Activated CD8-positive, alpha-beta memory T cell treated with anti-CD3 and anti-CD28 coated beads, Interleukin-2, amount 10 ng/mL, durations not matched to agents 7 days and 5 days (primary cell): ENCODE data around the gene PLEKHM1. TPM values are rescaled to one million over a fixed set of nuclear protein-coding genes. Genes with fewer than 3 reads are reported as not detected.
A peak's percentile ranks its signal among the peaks of the same experiment; 100 is the strongest.

Experiments
- ATAC-seq: fragments of 150-1000 bp; cut with Tn5 transposase; one replicate; pipeline ENCODE4 v1.10.0; 2021; ENCODE audit warnings: moderate library complexity
- CTCF ChIA-PET: fragments of 350-600 bp; sonication (Branson Sonifier 250); formaldehyde crosslinking; loops from one replicate; lab custom pipeline; 2021; ENCODE audit warnings: antibody characterized with exemption; lab: Charles Lee
- DNase-seq: peaks from one replicate; pipeline ENCODE4 v3.0.0-alpha.2; 2020
- H3K27ac Mint-ChIP-seq: one replicate; pipeline ENCODE4 v1.8.0; 2021; ENCODE audit warnings: mild to moderate bottlenecking, mixed read lengths
- H3K27me3 Mint-ChIP-seq: one replicate; pipeline ENCODE4 v1.8.0; 2021; ENCODE audit warnings: mixed read lengths
- H3K36me3 Mint-ChIP-seq: one replicate; pipeline ENCODE4 v1.8.0; 2021; ENCODE audit warnings: mild to moderate bottlenecking, mixed read lengths
- H3K4me1 Mint-ChIP-seq: one replicate; pipeline ENCODE4 v1.8.0; 2021; ENCODE audit warnings: mixed read lengths
- H3K4me3 Mint-ChIP-seq: one replicate; pipeline ENCODE4 v1.8.0; 2021; ENCODE audit warnings: mild to moderate bottlenecking, moderate library complexity, mixed read lengths
- H3K9me3 Mint-ChIP-seq: one replicate; pipeline ENCODE4 v1.8.0; 2022; ENCODE audit warnings: low read depth, mixed read lengths
- total RNA-seq, 2 experiments: library from RNA; stranded (reverse); gene quantifications; one replicate each; pipeline ENCODE4 v1.2.3, GENCODE V29; 2021

Gene PLEKHM1
- total RNA-seq, 2 experiments from 2014 or later: 49.0 to 51.2 TPM

DNA sequence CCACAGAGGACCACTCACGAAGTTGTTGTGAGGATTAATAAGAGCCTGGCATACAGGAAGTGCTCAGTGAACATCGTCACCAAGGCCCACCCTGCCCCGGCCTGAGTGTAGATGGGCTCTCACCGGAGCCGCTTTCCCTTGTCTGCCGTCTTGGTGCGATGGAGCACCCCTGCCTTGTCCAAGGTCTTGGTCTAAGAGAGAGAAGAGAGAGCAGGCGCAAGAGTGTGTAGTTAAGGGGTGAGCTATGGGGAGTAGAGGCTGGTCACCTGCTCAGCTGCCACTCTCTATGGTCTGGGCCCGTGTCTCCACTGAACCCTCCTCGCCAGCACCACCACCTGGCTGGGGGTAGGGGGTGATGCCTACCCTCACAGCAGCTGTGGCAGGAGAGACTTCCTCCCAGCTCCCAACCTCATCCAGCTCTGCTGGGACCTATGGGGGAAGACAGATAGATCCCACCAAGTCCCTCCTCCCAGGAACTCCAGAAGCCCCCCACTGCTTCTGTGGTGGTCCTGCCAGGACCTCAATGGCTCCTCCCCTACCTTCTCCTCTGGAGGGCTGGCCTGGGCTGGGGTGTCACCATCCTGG is 86.5 kb downstream of the PLEKHM1 start:
- Mint-ChIP-seq H3K36me3 (peaks cover 32% of the 10 kb centered on the region), H3K4me3 (no peak overlapping the region), H3K9me3 (no peaks in the 10 kb centered on the region), H3K27ac (no peak overlapping the region), H3K27me3 (no peaks in the 10 kb centered on the region), H3K4me1 (peaks cover 23% of the 10 kb centered on the region)
- ATAC-seq (no peak), DNase-seq (no peak)
- CTCF ChIA-PET: interaction anchor here (2.5 kb wide), 1 partner anchor 10 kb away, joined by 11 read pairs; no protein-coding TSS in a partner anchor

DNA sequence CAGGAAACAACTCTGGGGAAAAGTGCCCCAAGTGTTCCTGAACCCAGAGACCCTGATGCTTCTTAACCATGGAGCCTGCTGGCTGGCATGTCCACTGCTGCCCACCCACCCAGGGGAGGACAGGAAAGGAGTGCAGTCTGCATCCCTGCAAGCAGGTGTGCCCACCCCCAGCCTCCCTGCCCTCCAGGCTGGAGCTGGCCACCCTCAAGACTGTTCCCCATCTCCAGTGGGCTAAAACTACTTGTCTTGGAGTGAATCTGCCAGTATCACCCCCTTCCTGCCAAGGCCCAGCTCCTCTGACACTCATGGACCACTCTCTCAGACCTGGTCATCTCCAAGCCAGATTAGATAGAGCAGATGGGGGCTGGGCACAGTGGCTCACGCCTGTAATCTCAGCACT is 87.6 kb downstream of the PLEKHM1 start:
- H3K27me3 Mint-ChIP-seq: no peaks in the 10 kb centered on the region
- DNase-seq (no peak), ATAC-seq (no peak)
- H3K9me3 Mint-ChIP-seq: no peaks in the 10 kb centered on the region
- H3K4me3 Mint-ChIP-seq: no peak overlapping the region
- CTCF ChIA-PET: interaction anchor here (2.5 kb wide), 1 partner anchor 9 kb away, joined by 11 read pairs; no protein-coding TSS in a partner anchor
- peaks cover 12% of the 10 kb centered on the region for H3K4me1 Mint-ChIP-seq
- no peak overlapping the region for H3K27ac Mint-ChIP-seq
- H3K36me3 Mint-ChIP-seq: peaks cover 34% of the 10 kb centered on the region

DNA sequence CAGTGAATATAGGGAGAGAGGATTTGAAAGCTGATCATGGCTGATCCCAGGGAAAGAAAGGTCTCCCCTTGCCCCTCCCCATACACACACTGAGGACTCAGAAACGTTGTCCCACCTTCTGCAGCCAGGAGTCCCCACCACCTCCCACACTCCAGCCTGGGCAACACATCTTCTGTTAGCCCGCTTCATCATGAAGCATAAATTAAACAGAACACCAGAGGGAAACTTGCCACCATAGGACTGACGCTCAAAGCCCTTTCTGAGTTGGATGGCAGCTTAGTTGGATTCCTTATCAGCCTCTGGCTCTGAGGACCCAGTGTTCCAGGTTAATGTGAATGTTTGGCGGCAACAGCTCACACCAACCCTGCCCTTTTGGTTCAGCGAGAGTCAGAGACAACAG is 91.7 kb downstream of the PLEKHM1 start:
- DNase-seq (no peak), ATAC-seq (no peak)
- H3K27ac Mint-ChIP-seq: no peak overlapping the region
- H3K36me3 Mint-ChIP-seq: peaks cover 37% of the 10 kb centered on the region
- no peaks in the 10 kb centered on the region for H3K4me1 Mint-ChIP-seq
- H3K9me3 Mint-ChIP-seq: no peaks in the 10 kb centered on the region
- CTCF ChIA-PET: interaction anchor here (1.3 kb wide), 2 partner anchors 13 to 122 kb away, joined by 4 to 5 read pairs; no protein-coding TSS in a partner anchor
- no peak overlapping the region for H3K4me3 Mint-ChIP-seq
- no peaks in the 10 kb centered on the region for H3K27me3 Mint-ChIP-seq

DNA sequence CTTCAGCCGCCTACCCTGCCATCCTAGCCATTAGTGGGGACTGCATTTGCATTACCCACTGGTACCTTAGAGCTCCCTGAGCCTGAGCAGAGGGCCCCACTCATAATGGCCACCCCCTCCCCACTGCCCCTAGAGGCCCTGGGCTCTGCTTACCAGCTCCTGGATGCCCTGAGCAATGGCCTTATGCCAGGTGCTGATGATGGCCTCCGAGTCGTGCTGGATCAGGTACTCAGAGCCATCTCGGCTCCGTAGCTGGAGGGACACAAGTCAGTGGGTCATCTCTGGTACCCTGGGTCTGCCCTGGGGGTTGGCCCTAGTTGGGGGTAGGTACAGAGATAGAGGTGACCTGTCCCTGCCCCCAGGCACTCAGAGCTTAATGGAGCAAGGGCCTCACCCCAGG is 92.7 kb downstream of the PLEKHM1 start:
- H3K9me3 Mint-ChIP-seq: no peaks in the 10 kb centered on the region
- no peak for ATAC-seq
- no peak for DNase-seq
- no peaks in the 10 kb centered on the region for H3K4me1 Mint-ChIP-seq
- H3K36me3 Mint-ChIP-seq: peaks cover 37% of the 10 kb centered on the region
- CTCF ChIA-PET: interaction anchor here (1.2 to 1.8 kb wide), 4 partner anchors 10 to 179 kb away, joined by 3 to 5 read pairs (median 4); no protein-coding TSS in a partner anchor
- no peaks in the 10 kb centered on the region for H3K27me3 Mint-ChIP-seq
- no peak overlapping the region for H3K27ac Mint-ChIP-seq
- H3K4me3 Mint-ChIP-seq: no peak overlapping the region

DNA sequence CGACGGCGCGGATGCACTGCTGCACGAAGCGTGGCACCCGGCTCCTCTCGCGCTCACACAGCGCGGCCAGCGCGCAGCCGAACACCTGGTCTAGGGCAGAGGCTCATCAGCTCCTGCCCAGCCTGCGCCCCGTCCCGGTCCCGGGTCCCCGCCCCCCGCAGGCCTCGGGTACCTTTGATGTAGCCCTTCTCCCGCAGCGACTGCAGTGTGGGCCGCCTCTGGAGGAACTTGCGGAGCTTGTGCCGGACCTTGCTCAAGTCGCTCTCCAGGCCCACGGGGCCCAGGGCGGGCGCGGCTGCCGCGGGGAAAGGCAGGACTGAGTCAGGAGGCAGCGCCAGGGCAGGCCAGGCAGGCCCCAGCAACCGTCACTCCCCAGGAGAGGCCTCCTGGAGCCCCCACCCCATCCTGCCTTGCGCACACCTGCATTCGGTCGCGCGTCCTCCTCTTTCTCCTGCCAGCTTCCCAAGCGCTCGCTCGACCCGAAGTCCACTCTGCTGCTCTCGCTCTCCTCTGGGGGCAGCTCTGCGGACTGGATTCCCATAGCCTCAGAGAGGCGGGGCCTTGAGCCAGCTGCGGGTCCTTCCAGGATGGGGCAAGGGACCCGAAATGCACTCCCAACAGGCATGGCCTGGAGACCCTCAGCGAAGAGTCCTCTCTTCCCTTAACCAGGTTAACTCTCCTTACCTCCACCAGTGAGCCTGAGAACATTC is 93.9 kb downstream of the PLEKHM1 start:
- CTCF ChIA-PET: interaction anchor here (1.0 to 1.8 kb wide), 5 partner anchors 11 to 178 kb away, joined by 3 to 5 read pairs (median 4); no protein-coding TSS in a partner anchor
- Mint-ChIP-seq H3K9me3 (no peaks in the 10 kb centered on the region), H3K36me3 (peaks cover 33% of the 10 kb centered on the region), H3K27ac (no peak overlapping the region), H3K4me1 (no peaks in the 10 kb centered on the region), H3K4me3 (no peak overlapping the region), H3K27me3 (no peaks in the 10 kb centered on the region)
- no peak for ATAC-seq
- DNase-seq: no peak

DNA sequence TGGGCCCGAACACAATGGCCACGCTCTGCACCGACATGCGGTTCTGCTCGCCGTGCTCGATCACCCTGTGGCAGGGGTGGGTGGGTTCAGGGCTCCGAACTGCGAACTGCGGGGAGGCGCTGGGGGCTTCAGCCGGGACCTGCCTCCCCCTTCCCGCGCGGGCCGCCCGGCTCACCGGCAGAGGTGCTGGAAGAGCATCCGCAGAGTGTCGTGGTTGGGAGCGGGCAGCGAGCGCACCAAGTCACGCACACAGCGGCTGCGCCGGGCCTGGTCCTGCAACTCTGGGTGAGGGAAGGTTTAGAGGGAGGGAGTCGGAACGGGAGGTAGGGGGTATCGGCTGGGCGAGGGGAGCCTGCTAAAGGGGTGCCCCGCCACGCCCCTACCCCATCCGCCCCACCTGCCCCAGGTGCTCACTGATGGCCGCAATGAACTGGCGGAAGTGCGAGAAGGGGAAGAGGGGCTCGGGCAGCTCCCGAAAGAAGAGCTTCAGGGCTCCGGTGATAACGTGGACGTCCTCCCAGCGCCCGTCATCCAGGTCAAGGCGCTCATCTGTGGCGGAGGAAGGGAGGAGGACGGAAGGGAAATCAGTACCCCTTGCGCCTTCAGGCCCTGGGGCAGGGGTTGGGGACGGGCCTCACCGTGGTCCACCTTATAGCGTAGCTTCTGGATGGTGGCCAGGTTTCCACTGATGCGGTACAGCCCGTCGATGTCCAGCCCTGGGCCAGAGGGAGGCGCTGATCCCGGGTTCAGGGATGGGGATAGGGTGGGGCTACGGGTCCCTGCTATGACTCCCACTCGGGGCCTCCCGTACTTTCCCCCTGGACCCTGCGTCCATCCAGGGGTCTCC is 94.7 kb downstream of the PLEKHM1 start:
- no peak for DNase-seq
- H3K27ac Mint-ChIP-seq: no peak overlapping the region

DNA sequence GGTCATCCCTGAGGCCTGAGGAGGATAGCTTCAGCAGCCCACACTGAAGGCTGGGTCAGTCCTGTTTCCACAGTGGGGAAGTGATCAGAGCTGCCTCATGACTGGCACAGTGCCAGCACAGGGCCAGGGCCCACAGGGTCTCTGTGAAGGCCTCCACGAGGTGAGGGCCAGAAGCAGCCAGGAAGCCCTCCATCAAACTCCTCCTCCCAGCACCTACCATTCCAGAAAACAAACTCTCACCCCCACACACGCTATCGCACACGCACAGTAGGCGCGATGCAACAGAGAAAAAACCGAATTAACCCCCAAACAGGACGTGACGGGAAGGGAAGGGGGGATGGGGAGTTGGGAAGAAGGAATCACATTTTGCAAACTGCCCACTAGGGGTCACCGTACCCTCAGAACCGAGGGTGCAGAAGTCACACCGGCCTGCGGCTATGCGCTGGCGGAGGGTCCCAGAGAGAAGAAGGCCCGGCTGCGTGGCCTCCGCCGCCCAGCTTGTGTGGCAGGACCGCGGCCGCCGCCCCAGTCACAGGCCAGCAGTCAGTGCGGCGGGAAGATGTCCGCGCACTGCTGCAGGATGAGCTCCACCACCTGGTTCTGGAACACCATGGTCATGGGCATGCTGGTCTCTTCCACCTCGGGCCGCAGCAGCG is 95.5 kb downstream of the PLEKHM1 start:
- H3K4me3 Mint-ChIP-seq: no peak overlapping the region
- peaks cover 24% of the 10 kb centered on the region for H3K36me3 Mint-ChIP-seq
- no peaks in the 10 kb centered on the region for H3K9me3 Mint-ChIP-seq
- CTCF ChIA-PET: interaction anchor here (0.8 to 3.2 kb wide), 7 partner anchors 9 to 176 kb away, joined by 3 to 13 read pairs (median 5); no protein-coding TSS in a partner anchor
- no peaks in the 10 kb centered on the region for H3K27me3 Mint-ChIP-seq
- no peak overlapping the region for H3K27ac Mint-ChIP-seq
- no peaks in the 10 kb centered on the region for H3K4me1 Mint-ChIP-seq
- ATAC-seq (peak; percentile 41), DNase-seq (peak; percentile 55)

More for the DNA sequence above, 94.7 kb downstream of the PLEKHM1 start:
- Mint-ChIP-seq H3K27me3 (no peaks in the 10 kb centered on the region), H3K36me3 (peaks cover 28% of the 10 kb centered on the region), H3K9me3 (no peaks in the 10 kb centered on the region), H3K4me3 (no peak overlapping the region), H3K4me1 (no peaks in the 10 kb centered on the region)
- ATAC-seq: no peak
- CTCF ChIA-PET: interaction anchor here (0.8 to 1.2 kb wide), 3 partner anchors 18 to 49 kb away, joined by 3 to 5 read pairs (median 4); no protein-coding TSS in a partner anchor

DNA sequence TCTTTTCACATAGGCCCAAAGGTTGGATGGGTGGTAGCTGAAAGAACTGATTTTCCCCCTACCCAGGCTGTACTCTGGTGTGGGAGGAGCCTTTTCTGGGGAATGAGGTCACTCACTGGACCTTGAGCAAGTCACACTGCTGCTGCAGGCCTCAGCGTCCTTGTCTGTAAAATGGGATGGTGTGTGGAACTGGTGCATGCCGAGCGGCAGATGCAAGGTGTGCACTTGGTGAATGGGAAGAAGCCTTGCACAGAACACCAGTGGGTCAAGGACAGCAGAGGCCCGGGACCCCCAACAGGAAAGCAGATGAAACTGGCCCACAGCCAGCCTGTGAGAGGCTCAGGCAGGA is 96.0 kb downstream of the PLEKHM1 start:
- H3K4me3 Mint-ChIP-seq: no peak overlapping the region
- H3K36me3 Mint-ChIP-seq: peaks cover 24% of the 10 kb centered on the region
- no peak overlapping the region for H3K27ac Mint-ChIP-seq
- no peaks in the 10 kb centered on the region for H3K27me3 Mint-ChIP-seq
- H3K9me3 Mint-ChIP-seq: no peaks in the 10 kb centered on the region
- CTCF ChIA-PET: interaction anchor here (1.0 to 3.2 kb wide), 4 partner anchors 9 to 176 kb away, joined by 4 to 13 read pairs (median 10); no protein-coding TSS in a partner anchor
- ATAC-seq (no peak), DNase-seq (no peak)
- H3K4me1 Mint-ChIP-seq: no peaks in the 10 kb centered on the region

DNA sequence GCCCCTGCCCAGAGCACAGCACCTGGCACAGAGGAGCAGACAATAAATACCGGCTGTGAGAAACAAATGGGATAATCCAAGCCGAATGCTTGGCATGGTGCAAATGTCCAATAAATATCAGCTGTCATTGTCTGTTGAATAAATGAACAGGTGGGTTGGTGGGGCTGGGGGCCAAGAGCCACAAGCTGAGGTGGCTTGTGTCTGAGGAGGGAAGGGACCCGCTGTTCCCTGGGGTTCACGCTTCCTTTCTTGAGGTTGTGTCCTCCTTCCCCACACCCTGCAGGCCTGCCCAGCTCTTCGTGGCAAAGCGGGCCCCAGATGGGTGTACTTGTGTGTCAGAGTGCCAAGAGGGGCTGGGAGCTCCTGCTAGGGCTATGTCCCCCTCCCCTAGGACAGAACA is 96.4 kb downstream of the PLEKHM1 start:
- no peak overlapping the region for H3K4me3 Mint-ChIP-seq
- ATAC-seq (no peak), DNase-seq (no peak)
- peaks cover under 1% of the 10 kb centered on the region for H3K4me1 Mint-ChIP-seq
- H3K27ac Mint-ChIP-seq: no peak overlapping the region
- H3K36me3 Mint-ChIP-seq: peaks cover 24% of the 10 kb centered on the region
- H3K27me3 Mint-ChIP-seq: no peaks in the 10 kb centered on the region
- CTCF ChIA-PET: interaction anchor here (1.0 to 3.2 kb wide), 4 partner anchors 9 to 175 kb away, joined by 4 to 13 read pairs (median 10); no protein-coding TSS in a partner anchor
- no peaks in the 10 kb centered on the region for H3K9me3 Mint-ChIP-seq

DNA sequence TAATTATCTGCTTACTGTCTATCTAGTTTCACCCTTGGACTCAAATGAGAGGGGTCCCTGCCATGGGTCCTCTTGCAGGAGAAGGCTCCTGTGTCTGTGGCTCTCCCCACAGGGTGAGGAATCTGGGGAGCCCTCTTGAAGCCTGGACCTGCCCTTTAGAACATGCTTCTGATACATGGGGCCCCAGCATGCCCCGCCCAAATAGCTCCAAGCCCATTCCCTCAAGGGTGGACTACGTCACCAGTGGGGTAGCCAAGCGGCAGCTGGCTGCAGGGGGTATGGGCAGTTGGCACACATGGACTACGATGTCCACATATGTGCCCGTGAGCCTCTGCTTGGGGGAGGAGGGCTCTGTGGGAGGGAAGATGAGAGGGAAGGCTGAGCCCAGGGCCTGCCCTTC is 97.1 kb downstream of the PLEKHM1 start:
- peaks cover 7% of the 10 kb centered on the region for H3K4me1 Mint-ChIP-seq
- no peaks in the 10 kb centered on the region for H3K9me3 Mint-ChIP-seq
- H3K4me3 Mint-ChIP-seq: no peak overlapping the region
- ATAC-seq (no peak), DNase-seq (no peak)
- CTCF ChIA-PET: interaction anchor here (1.6 to 13.8 kb wide), 5 partner anchors 9 to 174 kb away, joined by 7 to 222 read pairs (median 11); no protein-coding TSS in a partner anchor
- H3K27ac Mint-ChIP-seq: no peak overlapping the region
- H3K36me3 Mint-ChIP-seq: peaks cover 19% of the 10 kb centered on the region
- no peaks in the 10 kb centered on the region for H3K27me3 Mint-ChIP-seq

DNA sequence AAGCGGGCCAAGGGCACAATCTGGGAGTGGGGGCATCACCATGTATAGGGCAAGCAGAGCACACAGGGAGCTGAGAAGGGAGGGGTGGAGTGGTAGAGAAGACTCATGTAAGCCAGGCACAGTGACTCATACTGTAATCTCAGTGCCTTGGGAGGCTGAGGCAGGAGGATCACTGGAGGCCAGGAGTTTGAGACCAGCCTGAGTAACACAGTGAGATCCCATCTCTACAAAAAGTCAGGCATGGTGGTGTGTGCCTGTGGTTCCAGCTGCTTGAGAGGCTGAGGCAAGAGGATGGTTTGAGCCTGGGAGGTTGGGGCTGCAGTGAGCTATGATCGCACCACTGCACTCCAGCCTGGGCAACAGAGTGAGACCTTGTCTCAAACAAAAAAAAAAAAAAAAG is 98.6 kb downstream of the PLEKHM1 start:
- DNase-seq: no peak
- H3K4me1 Mint-ChIP-seq: peaks cover 14% of the 10 kb centered on the region
- CTCF ChIA-PET: interaction anchor here (1.5 to 13.8 kb wide), 4 partner anchors 7 to 257 kb away, joined by 3 to 222 read pairs (median 10); partner anchors contain the start of gene ACBD4
- no peak overlapping the region for H3K27ac Mint-ChIP-seq
- no peaks in the 10 kb centered on the region for H3K9me3 Mint-ChIP-seq
- H3K4me3 Mint-ChIP-seq: no peak overlapping the region
- peaks cover 3% of the 10 kb centered on the region for H3K27me3 Mint-ChIP-seq
- peaks cover 13% of the 10 kb centered on the region for H3K36me3 Mint-ChIP-seq
- ATAC-seq: no peak

DNA sequence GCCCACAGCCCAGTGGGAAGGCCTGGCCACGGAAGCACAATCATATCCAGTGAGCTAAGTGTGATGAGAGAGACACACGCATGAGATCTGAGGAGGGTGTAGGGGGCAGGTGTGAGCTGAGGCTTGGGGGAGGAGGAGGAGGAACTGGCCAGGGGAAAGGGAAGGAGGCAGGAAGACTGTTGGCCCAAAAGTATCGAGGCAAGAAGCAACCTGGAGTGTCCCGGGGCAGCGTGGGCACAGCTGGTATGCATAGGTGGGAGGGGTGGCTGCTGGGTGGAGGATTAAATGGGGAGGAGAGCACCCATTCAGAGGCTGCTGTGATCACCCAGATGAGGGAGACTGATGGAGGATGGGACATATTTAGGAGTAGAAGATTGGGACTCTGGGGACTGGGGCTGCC is 99.2 kb downstream of the PLEKHM1 start:
- no peak overlapping the region for H3K27ac Mint-ChIP-seq
- no peak for ATAC-seq

More for the DNA sequence above, 99.2 kb downstream of the PLEKHM1 start:
- CTCF ChIA-PET: interaction anchor here (0.7 to 13.8 kb wide), 4 partner anchors 8 to 565 kb away, joined by 3 to 222 read pairs (median 4); no protein-coding TSS in a partner anchor
- Mint-ChIP-seq H3K27me3 (peaks cover 3% of the 10 kb centered on the region), H3K36me3 (peaks cover 11% of the 10 kb centered on the region), H3K4me1 (peaks cover 14% of the 10 kb centered on the region), H3K9me3 (no peaks in the 10 kb centered on the region), H3K4me3 (no peak overlapping the region)
- DNase-seq: no peak
